ENCODE measurements around the gene COL13A1. TPM values are rescaled to one million over a fixed set of nuclear protein-coding genes. Genes with fewer than 3 reads are reported as not detected.

COL13A1 gene
- total RNA-seq, 6 donors from 2014 or later: 4.3 to 21.2 (median 10.4) TPM

DNA sequence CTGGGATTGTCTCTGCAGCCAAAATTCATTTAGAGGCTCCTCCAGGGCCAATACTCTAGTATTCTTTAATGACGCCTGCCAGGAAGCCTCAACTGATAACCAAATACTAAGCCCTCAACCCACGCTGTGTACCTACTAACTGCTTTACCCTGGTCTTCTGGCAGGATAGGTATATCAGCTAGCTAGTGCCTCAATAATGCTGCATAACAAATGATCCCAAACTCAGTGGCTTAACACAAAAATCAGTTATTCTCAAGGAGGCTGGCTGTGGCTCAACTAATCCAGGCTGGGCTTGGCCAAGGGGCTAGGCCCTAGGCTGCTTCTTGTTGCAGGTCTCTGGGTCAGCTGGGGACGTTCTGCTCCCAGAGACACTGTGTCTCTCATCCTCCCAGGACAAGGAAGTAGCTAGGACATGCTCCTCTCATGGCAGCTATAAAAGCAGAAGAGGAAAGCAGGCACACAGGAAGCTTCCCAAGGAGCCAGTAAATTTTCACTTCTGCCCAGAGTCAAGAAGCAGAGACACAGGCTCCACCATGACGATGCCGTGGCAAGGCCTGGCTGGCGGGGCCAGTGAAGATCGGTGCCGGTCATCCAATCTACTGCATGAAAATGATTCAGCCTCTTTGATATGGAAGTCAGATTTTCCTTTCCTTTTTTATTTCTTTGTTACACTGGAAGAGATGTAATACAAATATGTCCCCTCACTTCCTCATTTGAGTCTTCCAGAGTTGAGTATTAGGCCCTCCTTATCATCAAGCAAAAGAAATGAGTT is 28.6 kb upstream of the COL13A1 start:
- Histone ChIP-seq H3K27me3 (peaks cover 0 to 2% (median 0%) of the 10 kb centered on the region in 4 donors), H3K36me3 (no peaks in the 10 kb centered on the region), H3K4me1 (peaks cover 0 to 5% (median 0%) of the 10 kb centered on the region in 4 donors), H3K4me3 (no peak overlapping the region), H3K27ac (no peak overlapping the region), H3K9me3 (no peaks in the 10 kb centered on the region)
- TF ChIP-seq POLR2AphosphoS5 (IDR thresholded peaks at IDR 0.05) (no peak), POLR2A (IDR thresholded peaks at IDR 0.05) (no peak), EP300 (IDR thresholded peaks at IDR 0.05) (no peak)
- TF ChIP-seq, protein P1, sequence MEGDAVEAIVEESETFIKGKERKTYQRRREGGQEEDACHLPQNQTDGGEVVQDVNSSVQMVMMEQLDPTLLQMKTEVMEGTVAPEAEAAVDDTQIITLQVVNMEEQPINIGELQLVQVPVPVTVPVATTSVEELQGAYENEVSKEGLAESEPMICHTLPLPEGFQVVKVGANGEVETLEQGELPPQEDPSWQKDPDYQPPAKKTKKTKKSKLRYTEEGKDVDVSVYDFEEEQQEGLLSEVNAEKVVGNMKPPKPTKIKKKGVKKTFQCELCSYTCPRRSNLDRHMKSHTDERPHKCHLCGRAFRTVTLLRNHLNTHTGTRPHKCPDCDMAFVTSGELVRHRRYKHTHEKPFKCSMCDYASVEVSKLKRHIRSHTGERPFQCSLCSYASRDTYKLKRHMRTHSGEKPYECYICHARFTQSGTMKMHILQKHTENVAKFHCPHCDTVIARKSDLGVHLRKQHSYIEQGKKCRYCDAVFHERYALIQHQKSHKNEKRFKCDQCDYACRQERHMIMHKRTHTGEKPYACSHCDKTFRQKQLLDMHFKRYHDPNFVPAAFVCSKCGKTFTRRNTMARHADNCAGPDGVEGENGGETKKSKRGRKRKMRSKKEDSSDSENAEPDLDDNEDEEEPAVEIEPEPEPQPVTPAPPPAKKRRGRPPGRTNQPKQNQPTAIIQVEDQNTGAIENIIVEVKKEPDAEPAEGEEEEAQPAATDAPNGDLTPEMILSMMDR (IDR thresholded peaks at IDR 0.05): no peak
- DNase-seq (peak in 1 of 2 donors; percentile 63), ATAC-seq (ENCODE audit: low FRiP score in 2 of 2) (no peak)
- WGBS, 2 donors: 88 to 91% methylated on average over 8 of the region's 8 CpGs

DNA sequence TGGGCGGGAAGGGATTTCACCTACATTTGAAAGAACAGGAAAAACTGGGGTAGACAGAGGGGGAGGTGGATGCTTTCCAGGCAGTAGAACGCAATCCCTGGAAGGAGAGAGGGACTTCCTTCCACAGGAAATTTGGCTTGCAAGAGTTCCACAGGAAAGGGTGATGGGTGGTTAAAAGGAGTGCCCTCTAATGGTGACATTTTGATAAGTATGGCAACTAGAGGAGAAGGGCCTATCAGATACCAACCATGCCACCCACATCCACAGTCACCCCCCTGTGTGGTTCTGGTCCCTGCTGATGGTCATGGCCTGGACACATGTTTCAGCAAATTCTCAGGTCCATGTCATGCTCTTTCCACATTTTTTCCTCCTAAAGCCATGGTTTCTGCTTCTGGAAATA is 27.1 kb upstream of the COL13A1 start:
- no peak for DNase-seq

DNA sequence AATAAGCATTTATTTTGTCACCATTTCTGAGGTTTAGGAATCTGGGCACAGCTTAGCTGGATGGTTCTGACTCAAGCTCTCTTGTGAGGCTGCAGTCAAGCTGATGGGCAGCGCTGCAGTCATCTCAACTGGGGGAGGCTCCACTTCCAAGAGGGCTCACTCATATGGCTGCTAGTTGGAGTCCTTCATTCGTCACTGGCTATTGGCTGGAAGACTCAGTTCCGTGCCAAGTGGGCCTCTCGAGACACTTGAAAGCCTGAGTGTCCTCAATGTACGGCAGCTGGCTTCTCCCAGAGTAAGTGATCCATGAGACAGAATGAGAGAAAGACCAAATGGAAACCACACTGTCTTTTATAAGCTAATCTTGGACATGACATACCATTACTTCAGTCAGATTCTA is 21.6 kb upstream of the COL13A1 start:
- no peaks in the 10 kb centered on the region for H3K27me3 ChIP-seq
- ATAC-seq (ENCODE audit: low FRiP score in 2 of 2) (no peak), DNase-seq (peak in 1 of 2 donors; percentile 44)
- TF ChIP-seq POLR2AphosphoS5 (IDR thresholded peaks at IDR 0.05): peak in 1 of 2 donors; percentile 32
- TF ChIP-seq, protein P1 (IDR thresholded peaks at IDR 0.05): no peak
- no peaks in the 10 kb centered on the region for H3K9me3 ChIP-seq
- no peak overlapping the region for H3K4me3 ChIP-seq
- no peaks in the 10 kb centered on the region for H3K36me3 ChIP-seq
- peaks cover 0 to 4% (median 0%) of the 10 kb centered on the region in 4 donors for H3K4me1 ChIP-seq
- WGBS, 2 donors: 42 to 80% methylated on average over 1 to 5 of the region's 5 CpGs
- no peak overlapping the region for H3K27ac ChIP-seq

More for the DNA sequence above, 27.1 kb upstream of the COL13A1 start:
- Histone ChIP-seq H3K4me1 (peaks cover 0 to 4% (median 0%) of the 10 kb centered on the region in 4 donors), H3K36me3 (no peaks in the 10 kb centered on the region), H3K27me3 (peaks cover 0 to 2% (median 0%) of the 10 kb centered on the region in 4 donors), H3K9me3 (no peaks in the 10 kb centered on the region), H3K27ac (no peak overlapping the region), H3K4me3 (no peak overlapping the region)
- WGBS, 2 donors: 76 to 78% methylated on average over 2 of the region's 2 CpGs
- no peak for ATAC-seq (ENCODE audit: low FRiP score in 2 of 2)
- TF ChIP-seq EP300 (IDR thresholded peaks at IDR 0.05) (no peak), POLR2A (IDR thresholded peaks at IDR 0.05) (no peak), POLR2AphosphoS5 (IDR thresholded peaks at IDR 0.05) (no peak)
- TF ChIP-seq, protein P1 (IDR thresholded peaks at IDR 0.05): no peak

DNA sequence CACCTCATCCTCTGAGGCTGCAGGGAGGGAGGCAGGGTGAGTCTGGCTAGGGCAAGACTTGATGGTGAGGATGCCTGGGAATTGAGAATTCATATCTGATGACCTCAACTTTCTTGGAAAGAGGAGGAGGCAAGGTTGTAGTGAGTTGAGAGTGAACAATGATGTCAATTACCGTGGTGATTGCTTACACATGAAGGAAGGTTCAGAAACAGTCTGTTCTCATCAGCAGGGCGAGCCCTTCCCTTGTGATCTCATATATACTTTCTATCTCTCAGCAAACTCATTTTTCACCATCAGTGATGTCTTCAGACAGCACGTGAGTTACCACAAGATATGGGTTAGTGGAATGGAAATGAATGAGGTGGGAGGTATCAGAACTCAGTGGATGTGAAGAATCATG is 20.1 kb upstream of the COL13A1 start:
- ATAC-seq (ENCODE audit: low FRiP score in 2 of 2): no peak
- WGBS, 2 donors: 46 to 77% methylated on average over 3 of the region's 3 CpGs

More for the DNA sequence above, 20.1 kb upstream of the COL13A1 start:
- Histone ChIP-seq H3K27me3 (no peaks in the 10 kb centered on the region), H3K4me3 (no peak overlapping the region), H3K27ac (no peak overlapping the region), H3K36me3 (no peaks in the 10 kb centered on the region), H3K9me3 (no peaks in the 10 kb centered on the region), H3K4me1 (peaks cover 0 to 4% (median 0%) of the 10 kb centered on the region in 4 donors)
- TF ChIP-seq POLR2A (IDR thresholded peaks at IDR 0.05) (no peak), EP300 (IDR thresholded peaks at IDR 0.05) (no peak)
- TF ChIP-seq, protein P1 (IDR thresholded peaks at IDR 0.05): no peak
- DNase-seq: no peak

Measured in upper lobe of left lung (tissue), 6 donors.